OCI-LY3 (cell line): ENCODE measurements around the gene TRIM32.

Experiments
- EZH2phosphoT487 ChIP-seq: fragments of 200-600 bp; shearing (Covaris generic); IDR thresholded peaks from 2 replicates; pipeline ENCODE4 v1.6.1; 2018; ENCODE audit warnings: antibody characterized with exemption, mixed run types, low read depth
- TF ChIP-seq, protein P1 (sequence below): fragments of 200-600, 300-600 bp; sonication (generic); IDR thresholded peaks from 2 replicates; pipeline ENCODE4 v1.5.1; 2014; ENCODE audit warnings: antibody characterized with exemption, low read length, low read depth

DNA sequence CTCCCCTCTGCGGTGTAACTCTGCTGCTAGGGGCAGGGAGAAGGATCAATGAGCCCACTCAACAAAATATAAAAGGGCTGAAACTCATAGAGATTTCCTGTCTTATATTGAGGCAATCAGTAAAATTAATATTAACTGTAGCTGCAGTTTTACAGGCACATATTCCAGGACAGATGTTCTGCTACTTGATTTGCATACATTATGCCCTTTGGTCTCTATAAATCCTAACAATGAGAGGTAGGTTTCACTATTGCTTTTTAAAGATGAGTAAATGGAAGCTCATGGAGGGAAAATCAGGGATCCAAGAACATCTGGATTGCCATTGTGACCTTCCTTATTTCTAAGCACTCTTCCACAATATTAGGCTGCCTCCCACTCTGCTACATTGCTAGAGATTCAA lies 23.5 kb upstream of the TRIM32 start:
- TF ChIP-seq EZH2phosphoT487 = no peak
- TF ChIP-seq, protein P1, sequence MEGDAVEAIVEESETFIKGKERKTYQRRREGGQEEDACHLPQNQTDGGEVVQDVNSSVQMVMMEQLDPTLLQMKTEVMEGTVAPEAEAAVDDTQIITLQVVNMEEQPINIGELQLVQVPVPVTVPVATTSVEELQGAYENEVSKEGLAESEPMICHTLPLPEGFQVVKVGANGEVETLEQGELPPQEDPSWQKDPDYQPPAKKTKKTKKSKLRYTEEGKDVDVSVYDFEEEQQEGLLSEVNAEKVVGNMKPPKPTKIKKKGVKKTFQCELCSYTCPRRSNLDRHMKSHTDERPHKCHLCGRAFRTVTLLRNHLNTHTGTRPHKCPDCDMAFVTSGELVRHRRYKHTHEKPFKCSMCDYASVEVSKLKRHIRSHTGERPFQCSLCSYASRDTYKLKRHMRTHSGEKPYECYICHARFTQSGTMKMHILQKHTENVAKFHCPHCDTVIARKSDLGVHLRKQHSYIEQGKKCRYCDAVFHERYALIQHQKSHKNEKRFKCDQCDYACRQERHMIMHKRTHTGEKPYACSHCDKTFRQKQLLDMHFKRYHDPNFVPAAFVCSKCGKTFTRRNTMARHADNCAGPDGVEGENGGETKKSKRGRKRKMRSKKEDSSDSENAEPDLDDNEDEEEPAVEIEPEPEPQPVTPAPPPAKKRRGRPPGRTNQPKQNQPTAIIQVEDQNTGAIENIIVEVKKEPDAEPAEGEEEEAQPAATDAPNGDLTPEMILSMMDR = no peak
